Measurements from ENCODE around the gene NDUFA5.
A peak's percentile ranks its signal among the peaks of the same experiment; 100 is the strongest.

NDUFA5 gene

DNA sequence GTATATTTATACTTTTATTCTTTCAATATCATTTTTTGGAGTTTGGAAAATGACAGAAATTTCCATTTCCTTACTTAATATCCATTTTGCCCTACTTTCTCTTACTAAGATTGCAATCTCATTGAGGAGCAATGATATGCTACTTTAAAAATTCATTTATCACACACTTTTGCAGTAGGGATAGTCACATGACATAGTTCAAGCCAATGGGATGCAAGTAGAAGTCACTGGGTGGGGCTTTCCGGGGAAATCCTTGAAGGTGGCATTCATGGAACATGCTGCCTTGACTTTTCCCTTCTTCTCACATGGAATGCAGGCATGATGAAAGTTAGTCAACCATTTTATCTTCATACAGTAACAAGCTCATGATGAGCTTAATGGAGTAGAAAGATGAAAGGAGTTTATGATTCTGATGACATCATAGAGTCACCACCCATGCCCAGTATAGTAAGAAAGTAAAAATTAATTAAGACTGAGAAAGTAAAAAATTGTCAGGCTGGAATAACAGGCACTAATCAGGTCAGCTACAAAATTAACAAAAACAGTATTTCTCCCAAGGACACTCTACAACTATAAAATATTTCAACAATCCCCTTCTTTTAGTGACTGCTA lies 56.6 kb downstream of the NDUFA5 start:
- no peak for TF ChIP-seq CTCF (IDR thresholded peaks at IDR 0.05; ENCODE audit: insufficient read depth, missing control alignments)
- FAIRE-seq (no peak), DNase-seq (ENCODE audit: insufficient read length, low spot score) (no peak)

GRCh38 chr7:123499211-123499970 lies 58.2 kb downstream of the NDUFA5 start:
- DNase-seq (ENCODE audit: insufficient read length, low spot score): no peak
- TF ChIP-seq CTCF (IDR thresholded peaks at IDR 0.05; ENCODE audit: insufficient read depth, missing control alignments): no peak
- no peak for FAIRE-seq

- no peak for FAIRE-seq
- DNase-seq (ENCODE audit: insufficient read length, low spot score): no peak
- TF ChIP-seq CTCF (IDR thresholded peaks at IDR 0.05; ENCODE audit: insufficient read depth, missing control alignments): no peak
These were observed 59.0 kb downstream of the NDUFA5 start for GRCh38 chr7:123498601-123499000.

- FAIRE-seq (no peak), DNase-seq (ENCODE audit: insufficient read length, low spot score) (no peak)
- no peak for TF ChIP-seq CTCF (IDR thresholded peaks at IDR 0.05; ENCODE audit: insufficient read depth, missing control alignments)
These were observed 59.6 kb downstream of the NDUFA5 start for GRCh38 chr7:123498031-123498430.

GRCh38 chr7:123494193-123494796 lies 63.3 kb downstream of the NDUFA5 start:
- DNase-seq (ENCODE audit: insufficient read length, low spot score) (no peak), FAIRE-seq (no peak)
- peak; percentile 88 for TF ChIP-seq CTCF (IDR thresholded peaks at IDR 0.05; ENCODE audit: insufficient read depth, missing control alignments)

- FAIRE-seq (no peak), DNase-seq (ENCODE audit: insufficient read length, low spot score) (no peak)
- no peak for TF ChIP-seq CTCF (IDR thresholded peaks at IDR 0.05; ENCODE audit: insufficient read depth, missing control alignments)
These were observed 65.1 kb downstream of the NDUFA5 start for GRCh38 chr7:123492485-123492884.
